ENCODE measurements around the gene IGFBP2. TPM values are rescaled to one million over a fixed set of nuclear protein-coding genes. Genes with fewer than 3 reads are reported as not detected.

IGFBP2 gene
- total RNA-seq, 6 donors from 2014 or later: 16.8 to 82.8 (median 41.9) TPM

GRCh38 chr2:216653093-216653799 is 20.0 kb downstream of the IGFBP2 start:
- no peak overlapping the region for H3K27ac ChIP-seq
- H3K27me3 ChIP-seq: no peaks in the 10 kb centered on the region
- H3K4me3 ChIP-seq: no peak overlapping the region
- no peak for TF ChIP-seq POLR2A (IDR thresholded peaks at IDR 0.05)
- no peak for TF ChIP-seq EP300 (IDR thresholded peaks at IDR 0.05)
- TF ChIP-seq POLR2AphosphoS5 (IDR thresholded peaks at IDR 0.05): no peak
- no peak for TF ChIP-seq CTCF (IDR thresholded peaks at IDR 0.05)
- DNase-seq (no peak), ATAC-seq (ENCODE audit: low FRiP score in 2 of 2) (no peak)
- no peaks in the 10 kb centered on the region for H3K4me1 ChIP-seq
- H3K36me3 ChIP-seq: no peaks in the 10 kb centered on the region
- no peaks in the 10 kb centered on the region for H3K9me3 ChIP-seq
- WGBS, 2 donors: 90 to 96% methylated on average over 4 of the region's 4 CpGs

- H3K9me3 ChIP-seq: no peaks in the 10 kb centered on the region
- 57 to 79% methylated on average over 2 of the region's 2 CpGs for WGBS, 2 donors
- H3K27me3 ChIP-seq: no peaks in the 10 kb centered on the region
- no peak overlapping the region for H3K27ac ChIP-seq
- no peaks in the 10 kb centered on the region for H3K36me3 ChIP-seq
- H3K4me3 ChIP-seq: no peak overlapping the region
- DNase-seq (no peak), ATAC-seq (ENCODE audit: low FRiP score in 2 of 2) (no peak)
- no peak for TF ChIP-seq POLR2AphosphoS5 (IDR thresholded peaks at IDR 0.05)
- no peak for TF ChIP-seq POLR2A (IDR thresholded peaks at IDR 0.05)
- TF ChIP-seq EP300 (IDR thresholded peaks at IDR 0.05): no peak
- no peak for TF ChIP-seq CTCF (IDR thresholded peaks at IDR 0.05)
- H3K4me1 ChIP-seq: no peaks in the 10 kb centered on the region
Measured at GRCh38 chr2:216653931-216654365, 20.7 kb downstream of the IGFBP2 start.

GRCh38 chr2:216654528-216655052 is 21.4 kb downstream of the IGFBP2 start:
- WGBS, 2 donors: 91 to 98% methylated on average over 2 of the region's 2 CpGs
- Histone ChIP-seq H3K27ac (no peak overlapping the region), H3K27me3 (no peaks in the 10 kb centered on the region), H3K4me3 (no peak overlapping the region), H3K4me1 (no peaks in the 10 kb centered on the region), H3K9me3 (no peaks in the 10 kb centered on the region), H3K36me3 (no peaks in the 10 kb centered on the region)
- TF ChIP-seq POLR2A (IDR thresholded peaks at IDR 0.05): no peak
- TF ChIP-seq POLR2AphosphoS5 (IDR thresholded peaks at IDR 0.05): no peak
- no peak for TF ChIP-seq CTCF (IDR thresholded peaks at IDR 0.05)
- TF ChIP-seq EP300 (IDR thresholded peaks at IDR 0.05): no peak
- DNase-seq (no peak), ATAC-seq (ENCODE audit: low FRiP score in 2 of 2) (no peak)

- WGBS, 2 donors: 86 to 87% methylated on average over 14 to 16 of the region's 16 CpGs
- no peak for ATAC-seq (ENCODE audit: low FRiP score in 2 of 2)
- TF ChIP-seq POLR2AphosphoS5 (IDR thresholded peaks at IDR 0.05) (no peak), CTCF (IDR thresholded peaks at IDR 0.05) (no peak), POLR2A (IDR thresholded peaks at IDR 0.05) (no peak), EP300 (IDR thresholded peaks at IDR 0.05) (no peak)
Measured at GRCh38 chr2:216657086-216657855, 24.1 kb downstream of the IGFBP2 start.

More at GRCh38 chr2:216657086-216657855, 24.1 kb downstream of the IGFBP2 start:
- no peak for DNase-seq
- H3K4me3 ChIP-seq: no peak overlapping the region
- no peak overlapping the region for H3K27ac ChIP-seq
- no peaks in the 10 kb centered on the region for H3K4me1 ChIP-seq
- H3K9me3 ChIP-seq: no peaks in the 10 kb centered on the region
- no peaks in the 10 kb centered on the region for H3K36me3 ChIP-seq
- no peaks in the 10 kb centered on the region for H3K27me3 ChIP-seq
